ENCODE measurements around the gene SPATA17.

DNA sequence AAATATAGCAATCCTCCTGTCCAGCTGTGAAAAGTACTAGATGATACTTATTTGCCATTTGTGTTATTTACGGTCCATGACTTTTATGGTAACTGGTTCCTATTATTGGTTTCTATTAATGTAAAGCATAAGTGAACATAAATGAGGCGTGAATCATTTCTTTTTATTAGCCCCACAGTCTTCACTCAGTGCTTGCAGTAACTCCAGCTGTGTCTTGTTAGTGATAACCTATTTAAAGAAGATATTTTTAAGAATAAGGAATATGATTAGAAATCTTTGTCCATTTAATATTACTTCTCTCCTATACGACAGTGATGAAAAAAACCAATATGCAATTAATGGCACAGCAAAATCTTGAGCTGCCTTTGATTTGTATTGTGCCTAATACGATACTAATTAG is 149.9 kb downstream of the SPATA17 start:
- TF ChIP-seq, protein P1, sequence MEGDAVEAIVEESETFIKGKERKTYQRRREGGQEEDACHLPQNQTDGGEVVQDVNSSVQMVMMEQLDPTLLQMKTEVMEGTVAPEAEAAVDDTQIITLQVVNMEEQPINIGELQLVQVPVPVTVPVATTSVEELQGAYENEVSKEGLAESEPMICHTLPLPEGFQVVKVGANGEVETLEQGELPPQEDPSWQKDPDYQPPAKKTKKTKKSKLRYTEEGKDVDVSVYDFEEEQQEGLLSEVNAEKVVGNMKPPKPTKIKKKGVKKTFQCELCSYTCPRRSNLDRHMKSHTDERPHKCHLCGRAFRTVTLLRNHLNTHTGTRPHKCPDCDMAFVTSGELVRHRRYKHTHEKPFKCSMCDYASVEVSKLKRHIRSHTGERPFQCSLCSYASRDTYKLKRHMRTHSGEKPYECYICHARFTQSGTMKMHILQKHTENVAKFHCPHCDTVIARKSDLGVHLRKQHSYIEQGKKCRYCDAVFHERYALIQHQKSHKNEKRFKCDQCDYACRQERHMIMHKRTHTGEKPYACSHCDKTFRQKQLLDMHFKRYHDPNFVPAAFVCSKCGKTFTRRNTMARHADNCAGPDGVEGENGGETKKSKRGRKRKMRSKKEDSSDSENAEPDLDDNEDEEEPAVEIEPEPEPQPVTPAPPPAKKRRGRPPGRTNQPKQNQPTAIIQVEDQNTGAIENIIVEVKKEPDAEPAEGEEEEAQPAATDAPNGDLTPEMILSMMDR (IDR thresholded peaks at IDR 0.05 in 8 of 11, conservative IDR thresholded peaks at IDR 0.05 in 3 of 11) = no peak
- TF ChIP-seq POLR2A (IDR thresholded peaks at IDR 0.05) (no peak), POLR2AphosphoS5 (IDR thresholded peaks at IDR 0.05) (no peak)

All from spleen (tissue), 7 donors.